GM19193 (cell line): Measurements from ENCODE around the gene NPC2.

Experiments used
- POLR2A ChIP-seq: IDR thresholded peaks from 4 replicates; pipeline ENCODE4 v1.6.1; 2011; ENCODE audit not compliant: insufficient read depth, insufficient read length; ENCODE audit errors: extremely low read depth

The NPC2 gene

DNA sequence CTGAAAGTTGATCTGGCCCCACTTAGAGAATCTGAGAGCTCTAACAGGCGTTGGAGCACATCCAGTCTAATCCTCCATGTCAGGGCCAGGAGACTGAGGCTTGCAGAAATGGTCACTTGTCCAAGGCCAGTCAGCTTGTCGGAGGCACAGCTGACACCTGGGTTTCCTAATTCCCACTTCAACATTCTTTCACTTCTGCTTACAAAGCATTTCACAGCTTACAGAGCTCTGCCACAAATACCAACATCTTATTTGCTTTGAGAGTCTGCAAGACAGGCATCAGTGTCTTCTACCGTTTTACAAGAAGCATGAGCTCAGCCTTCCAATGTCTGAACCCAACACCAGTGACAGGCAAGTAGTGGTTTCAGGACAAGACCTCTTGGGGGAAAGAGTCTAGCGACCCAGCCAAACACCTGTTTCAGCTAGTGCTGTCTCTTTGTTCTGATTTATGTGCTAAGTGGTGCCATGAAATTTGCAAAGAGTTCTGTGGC is 32.3 kb upstream of the NPC2 start:
- no peak for TF ChIP-seq POLR2A

DNA sequence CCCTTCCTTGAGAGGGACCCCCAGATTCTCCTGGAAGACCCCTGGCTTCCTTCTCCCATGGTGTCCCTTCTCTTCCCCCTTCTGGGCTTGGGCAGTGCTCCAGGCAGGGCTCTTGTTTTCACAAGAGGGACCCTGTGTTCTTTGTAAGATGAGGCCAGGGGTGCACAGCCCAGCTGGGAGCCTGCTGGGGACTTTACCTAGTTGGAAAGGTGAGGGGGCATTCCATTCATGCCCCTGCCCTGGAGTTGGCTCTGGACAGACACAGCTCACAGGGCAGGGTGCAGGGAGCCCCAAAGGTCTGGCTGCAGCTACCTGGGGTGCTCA is 31.7 kb upstream of the NPC2 start:
- no peak for TF ChIP-seq POLR2A

DNA sequence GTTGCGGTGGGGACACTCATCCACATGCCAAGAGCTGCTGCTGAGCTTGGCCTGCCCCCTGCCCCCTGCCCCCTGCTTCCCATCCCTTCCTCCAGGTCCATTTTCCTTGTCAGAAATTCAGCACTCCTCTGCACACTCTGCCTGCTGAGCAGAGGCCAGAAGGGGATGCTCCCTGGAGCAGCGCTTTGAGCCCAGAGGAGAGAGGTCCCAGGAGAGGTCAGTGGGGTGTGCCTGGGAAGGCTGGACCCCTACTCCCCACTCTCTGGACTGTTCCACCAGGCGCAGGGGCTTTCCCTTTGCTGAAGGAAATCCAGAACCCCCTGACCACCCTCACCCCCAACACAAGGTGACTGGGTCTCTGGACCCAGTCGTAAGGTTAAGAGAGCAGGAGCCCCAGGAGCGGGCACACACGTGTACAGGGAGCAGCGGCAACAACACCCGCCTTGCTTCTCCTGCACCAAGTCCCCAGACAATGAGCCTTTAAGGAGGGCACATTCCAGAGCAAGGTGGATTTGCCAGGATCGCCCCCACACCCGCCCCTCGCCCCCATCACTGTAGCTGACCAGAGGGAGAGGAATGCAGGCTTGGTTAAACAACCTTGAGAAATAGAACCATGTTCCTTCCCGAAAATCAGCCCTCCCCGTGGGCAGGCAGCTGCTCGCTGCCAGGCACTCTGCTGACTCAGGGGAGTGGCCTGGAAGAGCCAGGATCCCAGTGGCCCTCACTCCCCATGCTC is 31.1 kb upstream of the NPC2 start:
- no peak for TF ChIP-seq POLR2A

DNA sequence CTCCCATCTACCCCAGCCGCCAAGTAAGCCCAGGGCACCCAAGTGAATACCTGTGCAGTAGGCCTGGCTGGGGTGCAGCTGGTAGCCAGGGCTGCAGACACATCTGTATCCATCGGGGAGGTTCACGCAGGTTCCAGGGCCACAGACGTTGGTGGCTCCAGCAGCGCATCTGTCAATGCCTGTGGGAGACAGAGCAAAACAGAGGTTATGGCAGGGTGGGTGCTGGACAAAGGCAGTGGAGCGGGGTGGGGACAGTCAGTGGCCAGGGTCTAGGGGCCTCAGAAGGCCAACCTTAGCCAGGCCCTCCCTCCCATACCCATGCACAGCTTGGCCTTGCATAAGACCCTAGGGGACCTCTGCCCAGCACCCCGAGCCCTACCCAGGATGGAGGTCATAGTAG is 29.6 kb upstream of the NPC2 start:
- no peak for TF ChIP-seq POLR2A

DNA sequence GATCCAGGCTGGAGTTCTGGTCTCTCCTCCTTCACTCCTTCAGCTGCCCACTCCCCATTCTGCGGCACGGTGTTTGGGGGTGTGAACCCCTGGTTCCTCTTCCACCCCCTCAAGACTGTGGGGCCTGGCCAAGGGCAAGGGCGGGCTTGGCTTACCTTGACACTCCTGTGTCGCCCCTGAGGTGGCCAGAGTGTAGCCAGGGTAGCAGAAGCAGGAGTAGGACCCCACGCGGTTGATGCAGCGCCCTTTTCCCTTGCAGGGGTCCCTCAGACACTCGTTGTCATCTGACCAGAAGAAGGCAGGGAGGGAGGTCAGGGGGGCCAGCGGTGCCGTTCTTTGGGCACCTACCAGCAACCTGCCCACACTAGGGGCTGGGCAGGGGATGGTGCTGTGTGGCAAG is 28.7 kb upstream of the NPC2 start:
- no peak for TF ChIP-seq POLR2A

DNA sequence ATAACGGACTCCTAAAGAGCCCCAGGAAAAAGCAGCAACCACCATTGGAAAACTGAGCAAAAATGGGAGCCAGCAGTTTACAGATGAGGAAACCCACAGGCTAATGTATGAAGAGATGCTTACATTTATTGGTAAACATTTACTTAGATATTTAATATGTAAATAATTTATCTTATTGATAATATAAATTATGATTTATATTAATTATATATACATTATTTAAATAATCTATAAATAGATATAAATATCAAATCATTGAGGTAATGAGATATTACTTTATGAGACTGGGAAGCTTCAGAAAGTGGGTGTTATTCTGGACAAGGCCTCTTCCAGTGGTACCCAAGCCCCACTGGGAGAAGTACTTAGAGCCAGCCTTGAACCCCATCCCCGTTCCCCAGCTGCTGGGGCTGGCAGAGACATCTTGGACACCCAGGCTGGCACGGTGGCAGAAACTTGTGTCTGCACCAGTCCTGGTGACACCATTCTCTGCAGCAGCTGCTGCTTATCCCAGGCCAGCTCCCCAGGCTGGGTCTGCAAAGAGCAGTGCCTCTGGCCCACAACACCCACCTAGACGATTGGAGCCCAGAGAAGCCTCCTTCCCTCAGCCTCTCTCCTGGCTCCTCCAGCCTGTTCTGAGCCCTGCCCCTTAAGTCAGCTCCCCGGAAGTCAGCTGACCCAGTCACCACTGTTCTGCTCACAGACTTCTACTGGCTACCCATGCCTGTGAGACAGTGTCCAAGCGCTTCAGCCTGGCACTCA is 26.4 kb upstream of the NPC2 start:
- TF ChIP-seq POLR2A = no peak

DNA sequence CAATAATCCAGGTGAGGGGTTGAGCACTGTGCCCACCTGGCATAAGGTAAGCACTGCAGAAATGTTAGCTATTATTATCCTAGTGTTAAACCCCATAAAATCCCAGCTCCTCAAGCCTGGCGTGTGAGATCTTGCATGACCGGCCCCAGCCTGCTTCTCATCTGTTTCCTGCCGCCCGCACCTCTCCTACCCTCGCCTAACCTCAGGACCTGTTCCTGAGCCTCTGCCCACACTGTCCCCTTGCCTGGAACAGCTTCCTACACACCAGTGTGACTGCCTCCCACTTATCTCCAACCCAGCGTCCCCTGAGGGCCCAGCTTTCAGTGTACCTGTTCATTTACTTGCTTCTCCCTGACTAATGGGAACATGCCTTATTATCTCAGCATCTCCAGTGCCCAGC is 25.1 kb upstream of the NPC2 start:
- TF ChIP-seq POLR2A = no peak

DNA sequence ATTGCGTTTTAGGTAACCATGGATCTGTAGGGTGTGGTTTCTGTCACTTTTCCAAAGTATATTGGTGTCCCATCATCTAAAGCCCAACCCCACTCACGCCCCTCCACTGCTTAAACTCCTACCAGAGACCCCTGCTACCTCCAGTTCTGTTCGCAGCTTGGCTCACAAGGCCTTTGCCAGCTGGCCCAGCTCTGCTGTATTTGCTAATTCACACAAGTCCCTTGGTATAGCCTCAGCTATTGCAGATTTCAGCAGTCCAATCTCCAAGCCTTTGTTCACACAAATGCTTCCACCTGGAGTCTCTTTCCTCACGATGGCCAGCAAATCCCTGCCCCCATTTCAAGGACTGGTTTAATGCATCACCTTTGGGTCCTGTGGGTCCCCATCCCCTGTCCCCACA is 24.6 kb upstream of the NPC2 start:
- TF ChIP-seq POLR2A = no peak

DNA sequence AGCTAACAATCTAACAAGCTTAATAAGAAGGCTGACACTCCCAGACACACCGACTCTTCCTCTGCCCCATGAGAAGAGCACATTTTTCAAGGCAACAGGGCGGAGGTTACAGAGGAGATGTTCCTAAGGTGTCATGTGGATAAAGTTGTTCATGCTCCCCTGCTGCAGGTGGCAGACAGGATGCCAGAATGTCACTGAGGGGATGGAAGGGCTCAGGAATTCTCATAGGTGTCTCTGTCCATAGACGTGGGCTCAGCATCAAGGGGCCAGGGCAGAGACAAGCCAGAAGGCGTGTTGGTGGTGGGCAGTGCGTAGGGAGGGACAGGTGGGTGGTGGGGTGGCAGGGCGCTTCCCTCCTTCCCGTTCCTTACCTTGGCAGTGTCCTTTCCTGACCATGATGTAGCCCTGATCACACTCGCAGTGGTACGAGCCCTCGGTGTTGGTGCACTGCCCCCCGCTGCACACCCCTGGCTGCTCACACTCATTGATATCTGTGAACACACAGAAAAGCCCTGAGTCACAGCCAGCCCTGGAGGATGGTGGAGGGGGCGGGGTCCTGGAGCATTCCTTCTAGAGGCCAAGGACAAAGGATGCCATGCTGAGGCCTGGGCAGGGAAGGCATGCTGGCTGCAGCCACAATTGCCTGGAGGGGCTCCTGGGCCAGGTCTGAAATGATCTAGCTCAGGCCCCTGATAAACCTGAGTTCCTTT is 23.5 kb upstream of the NPC2 start:
- TF ChIP-seq POLR2A = no peak

DNA sequence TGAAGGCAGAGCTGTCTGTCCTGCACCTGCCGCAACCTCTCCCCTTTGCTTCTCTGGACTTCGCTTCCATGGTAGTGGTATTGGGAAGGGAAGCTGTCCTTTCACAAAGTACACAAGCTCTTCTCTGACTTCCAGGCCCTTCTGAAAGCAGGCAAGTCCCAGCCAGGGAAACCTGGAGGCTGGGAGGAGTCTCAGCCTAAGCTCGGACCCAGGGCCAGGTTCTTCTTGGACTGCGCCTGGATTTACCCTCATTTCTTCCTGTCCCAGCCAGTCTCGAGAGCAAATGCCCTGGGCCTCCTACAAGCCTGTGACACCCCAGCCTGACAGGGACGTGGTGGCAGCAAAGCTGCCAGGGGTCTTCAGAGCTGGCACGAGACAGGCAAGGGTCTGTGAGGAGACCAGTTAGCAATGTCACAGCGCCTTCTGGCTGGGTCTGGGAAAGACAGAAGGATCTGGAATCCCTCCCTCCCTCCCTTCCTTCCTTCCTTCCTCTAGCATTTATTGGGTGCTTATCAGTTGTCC is 22.8 kb upstream of the NPC2 start:
- no peak for TF ChIP-seq POLR2A

DNA sequence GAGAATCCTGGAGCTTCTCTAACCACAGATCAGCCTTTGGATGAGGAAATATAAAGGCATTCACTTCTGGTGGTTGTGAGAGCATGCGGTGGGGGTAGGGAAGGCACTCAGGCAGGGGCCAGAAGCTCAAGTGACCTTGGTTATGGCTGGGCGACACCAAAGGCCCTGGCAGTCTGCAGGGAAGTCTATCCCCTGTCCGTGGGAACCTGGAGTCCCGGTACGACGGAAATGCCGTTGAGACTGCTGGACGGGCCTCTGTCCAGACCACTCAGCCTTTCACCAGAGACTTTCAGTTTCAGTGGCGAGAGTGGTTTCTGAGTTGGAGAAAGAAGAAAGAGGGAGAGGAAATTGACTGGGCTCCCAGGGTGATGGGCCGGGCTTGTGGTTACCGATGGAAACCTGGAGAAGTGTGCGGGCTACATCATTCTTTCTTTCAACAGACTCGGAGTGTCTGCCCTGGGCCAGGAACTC is 21.4 kb upstream of the NPC2 start:
- TF ChIP-seq POLR2A = no peak

DNA sequence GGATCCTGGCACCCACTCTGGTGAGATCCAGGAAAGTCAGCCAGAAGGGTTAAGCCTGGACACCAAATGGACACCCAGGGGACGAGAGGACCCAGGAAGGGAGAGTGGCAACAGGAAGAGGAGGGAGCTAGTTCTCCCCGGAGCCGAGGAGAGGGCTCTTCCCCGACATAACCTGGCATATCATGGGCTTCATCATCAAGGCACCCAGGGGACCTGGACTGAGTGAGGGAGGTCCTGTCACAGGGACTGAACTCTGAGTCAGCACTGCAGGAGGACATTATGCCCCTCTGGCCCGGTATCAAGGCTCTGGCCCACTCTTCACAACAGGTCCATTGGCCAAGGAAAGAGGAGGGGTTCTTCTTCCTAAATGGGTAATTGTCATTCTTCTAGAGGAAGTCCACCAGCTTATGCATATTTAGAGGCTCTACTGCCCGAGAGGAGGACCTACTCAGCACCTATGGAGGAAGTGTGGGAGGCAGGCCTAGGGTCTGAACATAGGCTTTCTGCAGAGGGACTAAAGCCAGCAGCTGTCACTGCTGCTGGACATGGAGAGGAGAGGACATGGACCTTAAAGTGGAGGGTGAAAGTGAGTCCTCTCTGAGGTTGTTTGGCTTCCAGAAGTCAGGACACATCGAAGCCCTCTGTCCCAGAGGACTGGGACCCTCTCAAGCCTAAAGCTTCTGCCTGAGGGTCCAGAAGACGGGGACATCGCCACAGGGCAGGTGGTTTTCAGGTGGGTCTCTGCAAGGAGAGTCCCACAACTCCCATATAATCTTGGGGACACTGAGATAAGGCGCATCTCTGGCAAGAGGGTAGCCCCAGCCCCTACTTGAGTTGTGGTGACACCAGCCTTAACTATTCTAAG is 19.1 kb upstream of the NPC2 start:
- no peak for TF ChIP-seq POLR2A

DNA sequence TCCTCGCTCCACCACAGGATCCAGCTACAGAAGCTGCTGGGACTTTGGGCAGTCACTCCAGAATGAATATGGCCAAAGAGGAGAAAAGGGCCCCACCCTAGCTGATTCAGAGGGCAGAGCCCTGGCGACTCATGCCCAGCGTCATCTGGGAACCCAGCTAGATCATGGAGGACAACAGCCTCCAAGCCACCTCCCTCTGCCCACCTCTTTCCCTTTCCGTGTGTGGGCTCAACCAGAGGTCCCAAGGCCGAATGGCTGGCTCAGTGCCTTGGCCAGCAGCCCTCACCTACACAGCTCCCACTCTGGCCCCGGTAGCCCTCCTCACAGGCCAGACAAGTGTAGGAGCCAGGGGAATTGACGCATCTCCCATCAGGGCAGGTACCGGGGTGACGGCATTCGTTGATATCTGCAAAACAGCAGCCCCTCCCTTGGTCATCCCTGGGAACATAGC is 17.9 kb upstream of the NPC2 start:
- TF ChIP-seq POLR2A = no peak

DNA sequence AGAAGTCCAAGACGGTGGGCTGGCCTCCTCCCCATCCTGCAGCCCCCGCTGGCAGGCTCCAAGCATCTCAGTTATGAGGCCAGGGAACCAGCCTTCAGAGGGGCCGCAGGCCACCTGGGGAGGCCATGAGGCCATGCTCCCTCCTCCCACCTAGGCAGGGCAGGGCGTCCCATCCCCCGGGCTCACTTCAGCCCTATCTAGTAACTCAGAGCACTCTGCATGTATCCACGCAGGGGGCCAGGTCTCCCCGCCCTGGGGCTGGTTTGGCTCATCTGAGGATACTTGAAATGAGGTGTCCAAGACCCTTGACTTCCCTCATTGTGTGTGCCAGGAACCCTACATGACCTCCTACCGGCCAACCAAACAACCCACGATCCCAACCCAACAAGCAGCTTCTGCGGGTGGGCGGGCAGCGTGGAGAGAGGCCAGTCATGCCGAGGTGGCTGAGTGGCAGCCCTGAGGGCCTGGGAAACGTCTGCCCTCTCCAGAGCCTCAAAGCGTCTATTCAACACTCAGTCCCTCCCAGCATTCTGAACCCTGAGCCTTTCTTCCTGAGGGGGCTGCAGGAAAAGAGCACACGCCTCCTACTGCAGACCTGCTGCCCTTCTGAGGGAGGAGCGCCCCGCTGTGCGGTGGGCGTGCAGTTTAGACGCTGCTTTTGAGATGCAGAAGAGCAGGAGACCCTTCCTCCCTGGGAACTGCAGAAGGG is 17.3 kb upstream of the NPC2 start:
- no peak for TF ChIP-seq POLR2A
